Cortex of kidney (tissue), 1 donor: Measurements from ENCODE around the gene ACVR1.

ENCODE experiments used
- DNase-seq: peaks from one replicate; lab custom pipeline; 2025; lab: John Stamatoyannopoulos, UW

The ACVR1 gene

DNA sequence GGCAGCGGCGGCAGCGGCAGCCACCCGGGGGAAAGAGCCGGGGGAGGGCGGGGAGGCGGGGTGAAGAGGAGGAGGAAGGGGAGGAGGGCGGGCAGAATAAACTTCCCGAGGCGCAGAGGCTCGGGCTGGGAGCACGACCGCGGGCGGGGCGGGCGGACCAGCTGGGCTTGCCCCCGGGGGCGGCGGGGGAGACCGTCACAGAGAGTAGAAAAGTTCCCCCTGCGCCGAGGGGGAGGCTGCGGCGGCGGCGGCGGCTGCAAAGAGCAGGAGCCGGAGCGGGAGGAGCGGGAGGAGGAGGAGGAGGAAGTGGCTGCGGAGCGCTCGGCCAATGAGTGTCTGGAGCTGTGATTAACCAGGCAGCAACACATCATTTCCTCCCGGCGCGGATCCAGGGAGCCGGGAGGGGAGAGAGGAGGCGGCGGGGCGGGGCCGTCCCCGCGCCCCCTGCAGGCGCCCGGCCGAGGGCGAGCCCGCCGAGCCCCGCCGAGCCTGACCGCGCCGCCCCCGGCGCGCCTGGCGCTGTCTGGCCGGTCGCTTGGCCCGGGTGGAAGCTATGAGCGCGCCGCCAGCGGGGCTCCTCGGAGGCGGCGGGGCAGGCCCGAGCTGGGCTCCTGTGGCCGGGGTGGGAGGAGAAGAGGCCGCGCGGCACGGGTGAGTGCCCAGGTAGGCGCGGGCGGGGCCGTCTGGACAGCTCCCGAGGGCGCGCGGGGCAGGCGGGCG lies at the start of gene ACVR1:
Gene ACVR1, minus strand, starts transcription at position 265 of the 720 bp plus-strand sequence. CDS start 76,837 bp downstream, outside the sequence.
- DNase-seq, result peak; percentile 35

DNA sequence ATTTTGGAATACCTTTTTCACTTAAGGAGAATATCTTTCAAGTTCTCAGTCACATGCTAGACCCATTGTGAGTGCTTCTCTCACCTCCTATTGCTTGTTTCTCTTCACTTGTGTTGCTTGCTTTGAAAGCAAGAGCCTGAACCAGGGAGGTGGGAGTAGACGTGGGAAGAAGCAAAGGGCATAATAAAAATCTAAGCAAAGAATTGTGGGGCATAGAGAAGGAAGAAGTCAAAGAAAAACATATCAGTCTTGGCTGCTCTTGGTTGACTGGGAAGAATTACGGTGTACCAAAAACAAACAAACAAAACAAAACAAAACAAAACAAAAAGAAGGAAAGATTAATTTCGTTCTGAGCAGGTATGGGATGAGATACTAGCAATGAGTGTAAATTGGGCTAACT lies 48.9 kb upstream of the ACVR1 start:
- DNase-seq, result no peak

DNA sequence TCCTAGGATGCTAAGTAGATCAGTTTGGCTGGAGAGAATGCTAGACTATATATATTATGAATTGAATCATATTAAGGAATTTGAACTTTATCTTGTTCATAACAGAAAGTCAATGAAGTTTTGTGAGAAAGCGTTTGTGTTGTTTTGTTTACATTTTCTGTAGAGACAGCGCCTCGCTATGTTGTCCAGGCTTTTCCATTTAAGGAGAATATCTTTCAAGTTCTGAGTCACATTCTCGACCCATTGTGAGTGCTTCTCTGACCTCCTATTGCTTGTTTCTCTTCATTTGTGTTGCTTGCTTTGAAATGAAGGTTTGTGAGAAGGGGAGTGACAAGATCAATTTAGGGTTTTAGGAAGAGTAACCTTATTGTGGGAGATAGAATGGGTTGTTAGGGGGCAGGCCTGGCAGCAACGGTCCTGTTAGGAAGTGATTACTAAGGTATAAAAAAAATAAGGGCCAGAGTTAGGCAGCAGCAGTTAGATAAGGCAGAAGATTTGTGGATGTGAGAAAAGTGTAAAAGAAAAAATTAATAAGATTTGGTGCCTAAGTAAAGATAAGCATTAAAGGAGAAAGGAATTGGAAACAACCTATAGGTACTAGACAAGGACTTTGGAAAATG lies 47.6 kb upstream of the ACVR1 start:
- DNase-seq, result no peak

DNA sequence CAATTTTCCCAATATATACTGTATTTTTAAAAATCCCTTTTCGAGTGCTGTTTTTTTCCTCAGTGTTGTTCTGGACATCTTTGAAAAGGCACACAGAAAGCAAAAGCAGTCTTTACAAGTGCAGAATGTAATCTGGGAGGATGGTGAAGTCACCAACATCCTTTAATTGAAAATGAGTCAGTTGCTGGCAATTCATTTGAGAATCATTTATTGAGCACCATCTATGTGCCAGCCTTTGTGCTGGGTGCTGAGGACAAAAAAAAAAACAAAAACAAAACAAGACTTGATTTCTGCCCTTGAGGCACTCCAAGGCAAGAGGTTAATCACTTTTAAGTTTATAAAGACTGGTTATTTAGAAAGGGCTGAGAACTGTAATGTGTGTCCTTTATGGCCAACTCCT lies 46.7 kb upstream of the ACVR1 start:
- no peak for DNase-seq

DNA sequence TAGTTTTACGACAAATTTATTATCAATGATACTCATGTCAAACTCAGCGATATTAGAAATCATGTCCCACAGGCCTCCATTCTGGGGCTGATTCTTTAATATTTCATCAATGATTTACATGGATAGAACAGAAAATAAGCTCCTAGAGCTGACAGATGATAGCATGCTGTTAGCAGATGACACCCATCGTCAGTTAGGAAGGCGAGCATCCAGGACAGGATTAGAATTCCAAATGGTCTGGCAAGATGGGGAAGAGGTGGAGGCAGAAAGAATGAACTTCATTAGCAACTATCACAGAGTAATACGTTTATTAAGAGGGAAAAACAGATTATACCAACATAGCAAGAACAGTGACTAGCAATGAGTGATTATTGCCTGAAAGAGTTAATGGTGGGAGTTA lies 46.2 kb upstream of the ACVR1 start:
- DNase-seq, result no peak

DNA sequence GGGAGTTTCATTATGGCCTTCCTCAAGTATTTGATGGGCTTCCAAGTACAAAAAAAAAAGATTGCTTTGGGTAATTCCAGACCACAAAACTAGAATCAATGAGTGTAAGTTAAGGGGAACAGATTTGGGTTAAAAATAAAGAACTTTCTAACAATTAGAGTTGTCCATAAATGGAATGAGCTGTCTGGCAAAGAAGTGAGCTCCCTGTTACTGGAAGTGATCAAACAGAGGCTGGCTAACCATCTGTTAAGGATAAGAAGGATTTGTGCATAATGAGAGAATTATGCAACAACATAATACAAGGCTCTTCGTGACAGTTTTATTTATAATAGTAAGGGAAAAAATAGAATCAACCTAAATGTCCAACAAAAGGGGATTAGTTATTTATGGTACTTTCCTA lies 44.6 kb upstream of the ACVR1 start:
- no peak for DNase-seq

DNA sequence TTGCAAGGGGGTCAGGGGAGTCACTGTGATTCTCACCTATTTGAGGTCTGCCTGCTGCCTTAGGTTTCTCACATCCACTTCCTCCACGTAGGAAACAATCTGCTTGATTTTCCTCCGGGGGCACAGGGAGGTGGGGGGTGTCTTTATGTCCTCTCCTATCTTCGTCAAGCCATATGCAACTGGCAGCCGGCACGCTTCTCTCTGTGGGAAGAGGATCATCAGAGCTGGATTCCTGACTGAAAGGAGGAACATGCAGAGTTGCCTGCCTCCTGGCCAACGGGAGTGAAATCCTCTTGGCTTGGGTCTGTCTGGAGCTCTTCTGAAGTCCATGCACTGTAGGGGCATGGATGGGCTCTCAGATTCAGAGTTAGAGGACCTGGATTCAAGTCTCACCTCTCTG lies 43.1 kb upstream of the ACVR1 start:
- DNase-seq, result no peak

DNA sequence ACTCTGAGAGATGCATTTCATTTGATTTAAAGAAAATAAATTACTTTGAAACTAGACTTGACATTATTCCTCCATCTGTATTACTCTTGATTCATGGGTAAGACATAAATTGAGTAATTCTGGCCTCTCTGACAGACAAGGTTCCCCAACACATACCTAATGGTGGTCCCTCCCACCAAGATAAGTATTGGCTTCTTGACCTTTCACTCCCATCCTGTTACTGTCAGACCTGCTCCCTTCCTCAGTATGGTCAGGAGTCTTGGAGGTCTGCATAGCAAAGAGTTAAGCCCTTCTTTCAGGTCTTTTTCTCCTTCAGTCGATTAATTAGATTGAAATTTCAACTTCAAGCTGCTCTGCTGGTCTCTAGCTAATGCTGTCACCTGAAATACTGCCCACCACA lies 42.2 kb upstream of the ACVR1 start:
- no peak for DNase-seq

DNA sequence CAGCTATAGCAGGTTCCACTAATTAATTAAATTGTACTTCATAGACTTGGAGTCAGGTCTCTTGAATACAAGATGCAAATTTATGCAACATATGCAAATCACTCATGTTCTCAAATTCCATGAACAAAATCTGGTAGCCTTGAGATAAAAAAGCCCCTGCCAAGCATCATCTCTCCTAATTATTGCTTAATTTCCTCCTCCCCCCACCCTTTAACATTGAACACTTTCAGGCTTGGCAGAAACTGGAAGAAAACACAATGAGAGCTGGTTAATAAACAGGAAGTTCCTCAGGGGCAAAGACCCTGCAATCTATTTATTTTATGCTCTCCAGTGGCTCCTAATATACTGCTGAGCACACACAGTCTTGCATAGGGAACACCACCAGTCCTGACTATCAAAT lies 35.6 kb upstream of the ACVR1 start:
- DNase-seq, result no peak

DNA sequence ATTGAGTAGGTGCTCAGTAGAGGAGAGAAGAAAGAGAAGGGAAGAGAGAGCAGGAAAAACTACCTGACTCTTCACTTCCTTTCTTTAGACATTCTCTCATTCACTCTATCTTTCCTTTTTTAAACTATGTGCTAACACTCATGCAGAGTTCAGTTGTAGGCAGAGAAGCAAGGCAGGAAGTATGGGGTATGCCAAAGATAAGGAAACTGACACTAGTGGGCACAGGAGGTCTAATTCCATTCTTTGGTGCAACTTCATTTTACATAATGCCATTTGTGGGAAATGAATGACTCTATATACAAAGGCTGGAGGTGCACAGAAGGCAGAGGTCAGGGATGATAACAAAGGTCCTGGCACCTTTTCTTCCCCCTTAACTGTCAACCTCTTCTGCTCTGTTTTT lies 35.1 kb upstream of the ACVR1 start:
- no peak for DNase-seq

DNA sequence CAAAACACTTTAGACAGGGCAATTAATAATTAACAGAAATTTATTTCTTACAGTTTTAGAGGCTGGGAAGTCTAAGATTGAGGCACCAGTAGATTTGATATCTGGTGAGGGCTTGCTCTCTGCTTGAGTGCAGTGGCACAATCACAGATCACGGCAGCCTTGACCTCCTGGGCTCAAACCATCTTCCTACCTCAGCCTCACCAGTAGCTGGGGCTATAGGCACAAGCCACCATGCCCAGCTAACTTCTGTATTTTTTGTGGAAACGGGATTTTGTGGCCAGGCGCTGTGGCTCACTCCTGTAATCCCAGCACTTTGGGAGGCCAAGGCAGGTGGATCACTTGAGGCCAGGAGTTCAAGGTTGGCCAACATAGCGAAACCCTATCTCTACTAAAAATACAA lies 29.0 kb upstream of the ACVR1 start:
- DNase-seq, result no peak

DNA sequence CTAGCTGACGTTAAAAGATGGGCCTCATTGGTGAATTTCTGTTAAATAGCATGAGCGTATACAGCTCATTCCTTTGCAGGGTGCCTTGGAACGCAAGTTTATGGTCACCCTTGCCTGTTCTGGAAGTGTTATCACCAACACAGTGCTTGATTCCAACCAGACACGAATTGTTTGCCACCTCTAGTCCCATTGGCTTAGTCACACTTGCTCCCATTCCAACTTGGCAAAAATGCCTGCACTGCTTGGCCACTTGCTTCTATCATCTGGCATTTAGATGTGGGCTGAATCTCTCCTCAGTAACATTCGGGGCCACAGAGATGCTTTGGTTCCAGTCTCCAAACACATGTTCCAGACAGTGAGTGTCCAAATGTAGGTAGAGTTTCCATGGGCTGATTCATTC lies 27.5 kb upstream of the ACVR1 start:
- DNase-seq, result no peak

DNA sequence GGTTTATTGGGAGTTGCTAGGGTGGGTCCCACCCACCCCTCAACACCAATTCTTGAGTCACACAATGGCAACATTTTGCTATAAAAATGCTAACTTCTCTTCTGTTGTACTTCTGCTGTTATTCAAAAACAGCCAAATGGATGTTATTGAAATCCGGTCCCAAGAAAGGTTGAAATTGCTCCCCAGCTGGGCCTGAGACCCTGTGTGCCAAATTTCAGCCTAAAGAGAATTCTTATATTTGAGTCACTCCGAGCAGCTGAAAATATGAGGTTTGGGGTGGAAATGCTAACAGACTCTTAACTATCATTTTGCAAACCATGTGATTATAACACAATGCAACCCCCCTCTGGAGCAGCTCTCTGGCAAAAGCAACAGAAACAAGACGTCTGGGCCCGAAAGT lies 27.0 kb upstream of the ACVR1 start:
- DNase-seq, result no peak

DNA sequence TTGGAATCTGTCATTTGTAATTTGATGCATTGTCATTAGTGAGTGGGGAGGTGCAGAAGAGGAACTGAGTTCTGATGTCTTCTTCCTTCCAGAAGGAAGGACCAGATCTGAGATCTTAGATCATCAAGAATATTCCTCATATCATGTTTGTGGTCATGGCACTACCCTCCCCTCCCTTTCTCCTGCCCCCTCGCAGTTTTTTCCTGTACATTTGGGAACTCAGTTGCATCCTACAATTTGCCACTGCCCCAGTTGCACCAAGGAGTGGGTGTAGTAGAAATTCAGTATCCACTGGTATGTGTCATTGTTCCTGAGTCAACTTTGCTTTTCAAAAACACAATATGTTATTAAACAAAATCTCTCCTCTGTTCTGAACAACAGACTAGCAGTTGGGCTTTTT lies 26.6 kb upstream of the ACVR1 start:
- DNase-seq, result no peak

DNA sequence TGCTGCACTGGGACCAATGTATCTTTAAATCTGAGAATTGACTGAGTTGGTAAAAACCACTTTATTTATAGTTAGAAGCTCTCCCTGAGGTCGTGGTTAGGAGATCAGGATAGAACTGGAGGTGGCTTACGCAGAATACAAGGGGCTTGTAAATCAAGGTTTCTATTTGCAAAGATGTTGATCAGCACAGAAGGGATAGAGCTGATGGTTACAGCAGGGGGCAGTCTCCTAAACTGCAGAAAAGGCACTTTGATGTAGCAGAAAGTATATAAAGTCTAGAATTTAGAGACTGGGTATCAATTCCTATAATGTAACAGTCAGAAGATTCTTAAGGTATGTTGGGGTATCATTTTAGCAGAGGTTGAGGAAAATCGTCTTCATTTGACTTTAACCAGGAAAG lies 25.2 kb upstream of the ACVR1 start:
- no peak for DNase-seq

DNA sequence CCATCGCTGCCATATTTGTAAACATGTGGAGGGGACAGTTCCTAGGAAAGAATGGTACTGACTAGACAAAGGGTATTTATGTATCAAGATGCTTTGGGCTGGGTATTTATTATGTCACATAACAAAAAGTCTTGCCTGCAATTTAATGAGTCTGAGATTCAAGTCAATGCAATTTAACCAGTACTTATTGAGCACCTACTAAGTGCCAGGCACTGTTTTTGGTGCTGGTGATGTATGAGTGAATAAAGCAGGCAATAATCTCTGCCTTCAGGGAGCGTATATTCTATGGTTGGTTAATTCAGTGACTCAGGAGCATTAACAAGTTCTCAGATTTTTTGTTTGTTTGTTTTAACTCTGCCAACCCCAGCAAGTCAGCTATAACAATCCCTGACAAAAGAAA lies 24.6 kb upstream of the ACVR1 start:
- no peak for DNase-seq

DNA sequence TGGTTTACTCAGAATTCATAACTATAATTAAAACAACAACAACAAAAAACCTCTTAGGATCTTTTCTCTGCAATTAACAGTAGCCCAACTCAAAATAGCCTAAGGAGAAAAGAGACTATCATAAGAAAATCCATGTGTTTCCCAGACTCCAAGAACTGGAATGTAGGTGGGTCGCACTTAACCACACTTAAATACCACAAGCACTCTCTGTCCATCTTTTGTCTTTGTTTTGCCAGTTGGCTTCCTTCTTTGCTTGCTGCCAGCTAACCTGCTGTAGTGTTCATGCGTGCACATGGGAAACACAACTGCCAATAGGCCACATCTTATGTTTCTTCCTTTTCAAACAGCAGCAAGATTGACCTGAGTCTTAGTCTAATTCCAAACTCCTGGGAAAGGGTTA lies 24.1 kb upstream of the ACVR1 start:
- DNase-seq, result no peak

DNA sequence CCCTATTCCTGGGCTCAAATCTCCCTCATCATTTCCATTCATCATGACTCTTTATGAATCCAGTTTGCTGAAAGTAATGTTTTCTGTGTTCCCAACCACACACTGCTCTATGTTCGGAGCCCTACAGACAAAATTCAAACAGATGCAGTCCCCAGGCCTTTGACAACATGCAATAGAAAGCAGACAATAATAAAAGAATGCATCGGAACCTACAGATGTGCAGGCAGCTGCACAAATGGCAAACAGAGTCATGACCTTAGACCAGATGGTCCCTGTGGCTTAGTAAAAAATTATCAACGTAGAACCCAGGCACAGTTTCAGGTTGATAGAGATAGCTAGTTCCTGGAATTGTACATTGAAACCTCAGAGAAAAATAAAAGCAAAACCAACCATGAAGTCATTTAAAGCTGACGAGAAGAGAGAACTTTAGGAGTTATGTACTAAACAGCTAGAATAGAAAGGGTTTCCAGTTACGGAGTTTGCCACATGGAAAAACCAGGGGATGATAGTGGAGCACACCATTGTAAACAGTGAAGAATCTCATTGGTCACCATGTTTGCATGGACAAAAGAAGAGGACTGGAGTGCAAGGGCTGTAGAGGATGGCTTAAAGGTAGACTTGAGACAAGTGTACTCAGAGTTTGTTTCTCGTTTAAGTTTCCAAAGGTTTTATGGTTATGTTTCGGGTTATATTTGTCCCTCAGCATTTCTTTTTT lies 23.2 kb upstream of the ACVR1 start:
- no peak for DNase-seq

DNA sequence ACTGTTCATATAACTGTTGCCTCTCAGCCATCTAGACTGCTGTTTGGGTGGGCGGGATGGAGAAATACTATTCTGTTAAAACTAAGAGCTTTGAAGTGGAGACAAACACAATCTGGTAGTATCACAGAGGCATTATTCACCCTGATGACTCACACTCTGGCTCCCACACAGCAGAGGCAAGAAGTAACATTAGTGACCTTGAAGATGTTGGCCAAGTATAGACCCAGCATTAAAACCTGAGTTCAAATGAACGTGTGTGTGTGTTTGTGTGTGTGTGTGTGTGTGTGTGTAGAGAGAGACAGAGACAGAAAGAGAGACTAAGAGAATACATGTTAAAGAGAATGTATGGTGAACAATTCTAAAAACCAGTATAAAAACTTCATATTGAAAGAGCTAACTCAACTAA lies 22.5 kb upstream of the ACVR1 start:
- DNase-seq, result no peak

DNA sequence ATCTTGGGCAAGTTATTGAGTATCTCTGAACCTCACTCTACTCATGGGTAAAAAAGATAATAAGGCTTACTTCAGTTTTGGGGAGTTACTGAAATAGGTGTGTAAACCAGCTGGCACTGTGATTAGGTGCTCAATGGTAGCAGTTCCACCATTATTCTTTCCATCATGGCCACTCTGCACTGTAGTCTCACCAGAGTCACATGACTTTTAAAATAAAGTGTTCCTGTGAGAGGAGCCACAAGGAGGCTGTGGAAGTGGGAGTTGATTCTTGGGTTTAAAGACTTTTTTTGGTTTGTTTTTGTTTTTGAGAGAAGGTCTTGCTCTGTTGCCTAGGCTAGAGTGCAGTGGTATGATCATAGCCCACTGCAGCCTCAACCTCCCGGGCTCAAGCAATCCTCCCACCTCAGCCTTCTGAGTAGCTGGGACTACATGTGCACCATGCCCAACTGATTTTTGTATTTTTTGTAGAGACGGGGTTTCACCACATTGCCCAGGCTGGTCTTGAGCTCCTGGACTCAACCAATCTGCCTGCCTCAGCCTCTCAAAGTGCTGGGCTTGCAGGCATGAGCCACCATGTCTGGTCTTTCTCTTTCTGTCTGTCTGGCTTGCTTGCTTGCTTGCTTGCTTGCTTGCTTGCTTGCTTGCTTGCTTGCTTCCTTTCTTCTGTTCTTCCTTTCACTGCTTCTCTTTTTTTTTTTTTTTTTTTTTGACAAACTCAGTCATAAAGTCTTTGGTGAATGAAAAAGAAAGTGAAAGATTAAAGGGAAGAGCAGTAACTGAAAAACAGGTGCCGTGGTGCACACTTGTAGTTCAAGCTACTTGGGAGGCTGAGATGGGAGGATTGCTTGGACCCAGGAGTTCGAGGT lies 21.2 kb upstream of the ACVR1 start:
- no peak for DNase-seq

DNA sequence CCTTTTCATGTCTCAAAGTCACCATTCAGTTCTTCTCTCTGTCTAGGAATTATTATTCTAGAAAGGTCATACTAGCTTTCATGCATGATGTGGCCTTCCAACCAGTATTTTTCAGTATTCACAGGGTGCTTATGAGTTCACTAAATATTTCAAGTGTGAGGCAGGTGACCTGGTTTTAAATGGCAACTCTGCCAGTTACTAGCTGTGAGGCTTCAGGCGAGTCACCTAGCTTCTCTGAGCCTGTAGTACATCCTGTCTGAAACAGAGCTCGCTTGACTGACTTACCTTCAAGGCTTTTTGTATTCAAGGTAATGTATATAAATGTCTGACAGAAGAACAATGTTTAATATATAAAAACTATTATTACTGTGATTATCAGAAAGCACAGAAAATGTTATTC lies 19.4 kb upstream of the ACVR1 start:
- DNase-seq, result no peak

DNA sequence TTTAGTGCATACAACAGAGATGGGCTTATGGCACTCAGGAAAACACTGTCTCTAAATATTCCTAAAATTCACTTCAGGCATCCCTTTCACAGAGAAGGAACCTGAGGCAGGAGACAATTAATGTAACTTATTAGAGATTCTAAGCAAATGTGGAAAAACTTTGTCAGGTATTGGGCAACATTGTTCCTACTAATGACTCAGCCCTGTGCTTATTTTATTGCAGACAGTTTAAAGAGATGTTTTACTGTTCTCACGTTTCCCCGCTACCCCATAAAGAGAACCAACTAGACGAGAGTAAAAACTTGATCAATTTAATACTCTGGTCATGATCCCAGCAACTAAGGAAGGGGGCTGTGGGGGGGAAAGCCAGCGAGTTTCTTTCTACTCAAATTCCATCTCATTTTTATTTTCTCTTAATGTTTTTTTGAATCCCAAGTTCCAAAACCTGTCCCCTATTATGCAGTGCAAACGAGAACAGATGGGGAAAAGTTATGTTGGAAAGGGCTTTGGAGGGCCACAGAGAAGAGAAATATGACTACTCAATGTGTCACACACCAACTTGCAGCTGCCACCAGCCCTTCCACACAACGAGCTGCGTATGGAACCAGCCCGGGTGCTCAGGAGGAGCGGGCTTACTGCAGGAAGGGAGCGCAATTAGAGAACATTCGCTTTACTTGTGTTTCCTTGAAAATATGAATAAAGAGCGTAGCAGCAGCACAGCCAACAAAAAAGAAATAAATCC lies 18.7 kb upstream of the ACVR1 start:
- no peak for DNase-seq
